Psoas muscle (tissue), 8 donors: ENCODE results near the gene KIAA2012. TPM values are rescaled to one million over a fixed set of nuclear protein-coding genes. Genes with fewer than 3 reads are reported as not detected.
A peak's percentile ranks its signal among the peaks of the same experiment; 100 is the strongest.
"Not testable (repeated sequence)": the region's sequence is repeated elsewhere in the genome, so short reads cannot be mapped to it uniquely, and the experiment has no call there.

Experiments used
- ATAC-seq, 4 donors: fragments of 200-7000 bp; cut with Tn5 transposase; one replicate each; pipeline ENCODE4 v1.9.1; 2020; ENCODE audit warnings: moderate library complexity in 3 of 4, mild to moderate bottlenecking in 2 of 4
- DNase-seq, 2 donors: peaks; one replicate each; pipeline ENCODE4 v3.0.0-alpha.2; 2020
- H3K27ac ChIP-seq: fragments of 200-600 bp; one replicate; pipeline ENCODE4 v1.8.0; 2022
- H3K27me3 ChIP-seq, 3 donors: fragments of 200-600 bp in 1 of 3; one replicate each; pipeline versions ENCODE4 v1.6.1 to v1.8.0; 2013 to 2022; ENCODE audit warnings: low read length in 2 of 3, mild to moderate bottlenecking in 2 of 3, moderate library complexity in 1 of 3; ENCODE audit not compliant: insufficient read depth in 3 of 3
- H3K36me3 ChIP-seq, 2 donors: fragments of 200-600 bp in 1 of 2; one replicate each; pipeline versions ENCODE4 v1.6.1 to v1.8.0; 2013 to 2022; ENCODE audit warnings: low read depth in 1 of 2, mild to moderate bottlenecking in 1 of 2, moderate library complexity in 1 of 2; ENCODE audit not compliant: insufficient read depth in 1 of 2
- H3K4me1 ChIP-seq: fragments of 200-600 bp; one replicate; pipeline ENCODE4 v1.8.0; 2022
- H3K4me3 ChIP-seq: fragments of 200-600 bp; one replicate; pipeline ENCODE4 v1.8.0; 2022; ENCODE audit warnings: mild to moderate bottlenecking
- H3K9me3 ChIP-seq: fragments of 200-600 bp; one replicate; pipeline ENCODE4 v1.8.0; 2022
- WGBS, 3 donors: extraction: QIAGEN DNeasy Blood & Tissue Kit; methylation state at CpG; one replicate each; pipeline versions ENCODE4 v1.1.6 to v1.1.7; 2013; 5-methylcytosine and 5-hydroxymethylcytosine counted together
- intact Hi-C, 2 donors: fragments of 100-400 bp; cut with DNase I; formaldehyde crosslinking; loops; one replicate each; pipeline versions ENCODE4 v1.11.0 to v1.14.2; 2022
- polyA plus RNA-seq, 3 donors: library from polyadenylated mRNA; stranded (reverse); fragments of 200-250 nt; gene quantifications; one replicate each; pipeline ENCODE4 v1.2.3, GENCODE V29; 2013
- total RNA-seq, 4 donors: library from RNA; stranded (reverse); fragmentation: NEBNext Ultra II Directional in 2 of 4; extraction: Animal tissue kit (Norgen Biotek cat#: 25700) in 2 of 4; gene quantifications; one replicate each; pipeline versions ENCODE4 v1.2.1 to v1.2.4, GENCODE V29; 2021 to 2023
- TF ChIP-seq, protein P1 (sequence below): fragments of 200-600 bp; IDR thresholded peaks from one replicate; pipeline ENCODE4 v1.8.0; 2022; ENCODE audit warnings: antibody characterized with exemption
- donor health status: healthy with polysubstance abuse.
- donor health status: DM: no; HTN: no; CAD: no; lungs with moderate emphysema.
- donor health status: Bipolar disorder and iron deficiency.
- donor health status: healthy.
- donor health status: DM: yes; HTN: yes; CAD: no.
- donor health status: DM: no; HTN: no; CAD: no.
- donor health status: DM: no; HTN: no; CAD: no.
- donor health status: DM: yes; HTN: yes; CAD: no.

The KIAA2012 gene
- total and polyA plus RNA-seq, 7 donors = 0.03 to 0.06 TPM; not detected in 5

GRCh38 chr2:202133200-202133908 lies 60.3 kb downstream of the KIAA2012 start:
- no peak for DNase-seq
- no peak for ATAC-seq
- Histone ChIP-seq H3K4me1 (no peaks in the 10 kb centered on the region), H3K4me3 (no peak overlapping the region), H3K9me3 (no peaks in the 10 kb centered on the region), H3K27ac (no peak overlapping the region), H3K27me3 (no peaks in the 10 kb centered on the region), H3K36me3 (no peaks in the 10 kb centered on the region)
- intact Hi-C loops = no loop called here
- TF ChIP-seq, protein P1, sequence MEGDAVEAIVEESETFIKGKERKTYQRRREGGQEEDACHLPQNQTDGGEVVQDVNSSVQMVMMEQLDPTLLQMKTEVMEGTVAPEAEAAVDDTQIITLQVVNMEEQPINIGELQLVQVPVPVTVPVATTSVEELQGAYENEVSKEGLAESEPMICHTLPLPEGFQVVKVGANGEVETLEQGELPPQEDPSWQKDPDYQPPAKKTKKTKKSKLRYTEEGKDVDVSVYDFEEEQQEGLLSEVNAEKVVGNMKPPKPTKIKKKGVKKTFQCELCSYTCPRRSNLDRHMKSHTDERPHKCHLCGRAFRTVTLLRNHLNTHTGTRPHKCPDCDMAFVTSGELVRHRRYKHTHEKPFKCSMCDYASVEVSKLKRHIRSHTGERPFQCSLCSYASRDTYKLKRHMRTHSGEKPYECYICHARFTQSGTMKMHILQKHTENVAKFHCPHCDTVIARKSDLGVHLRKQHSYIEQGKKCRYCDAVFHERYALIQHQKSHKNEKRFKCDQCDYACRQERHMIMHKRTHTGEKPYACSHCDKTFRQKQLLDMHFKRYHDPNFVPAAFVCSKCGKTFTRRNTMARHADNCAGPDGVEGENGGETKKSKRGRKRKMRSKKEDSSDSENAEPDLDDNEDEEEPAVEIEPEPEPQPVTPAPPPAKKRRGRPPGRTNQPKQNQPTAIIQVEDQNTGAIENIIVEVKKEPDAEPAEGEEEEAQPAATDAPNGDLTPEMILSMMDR = no peak
- 85 to 89% (median 85%) methylated on average over 5 of the region's 5 CpGs for WGBS, 3 donors

- no peaks in the 10 kb centered on the region for H3K36me3 ChIP-seq
- ATAC-seq (no peak), DNase-seq (no peak)
- no peak overlapping the region for H3K4me3 ChIP-seq
- no peaks in the 10 kb centered on the region for H3K27me3 ChIP-seq
- intact Hi-C loops = no loop called here
- no peaks in the 10 kb centered on the region for H3K9me3 ChIP-seq
- H3K4me1 ChIP-seq = no peaks in the 10 kb centered on the region
- no peak overlapping the region for H3K27ac ChIP-seq
- TF ChIP-seq, protein P1 = no peak
These were observed 60.8 kb downstream of the KIAA2012 start for GRCh38 chr2:202133909-202134265.

DNA sequence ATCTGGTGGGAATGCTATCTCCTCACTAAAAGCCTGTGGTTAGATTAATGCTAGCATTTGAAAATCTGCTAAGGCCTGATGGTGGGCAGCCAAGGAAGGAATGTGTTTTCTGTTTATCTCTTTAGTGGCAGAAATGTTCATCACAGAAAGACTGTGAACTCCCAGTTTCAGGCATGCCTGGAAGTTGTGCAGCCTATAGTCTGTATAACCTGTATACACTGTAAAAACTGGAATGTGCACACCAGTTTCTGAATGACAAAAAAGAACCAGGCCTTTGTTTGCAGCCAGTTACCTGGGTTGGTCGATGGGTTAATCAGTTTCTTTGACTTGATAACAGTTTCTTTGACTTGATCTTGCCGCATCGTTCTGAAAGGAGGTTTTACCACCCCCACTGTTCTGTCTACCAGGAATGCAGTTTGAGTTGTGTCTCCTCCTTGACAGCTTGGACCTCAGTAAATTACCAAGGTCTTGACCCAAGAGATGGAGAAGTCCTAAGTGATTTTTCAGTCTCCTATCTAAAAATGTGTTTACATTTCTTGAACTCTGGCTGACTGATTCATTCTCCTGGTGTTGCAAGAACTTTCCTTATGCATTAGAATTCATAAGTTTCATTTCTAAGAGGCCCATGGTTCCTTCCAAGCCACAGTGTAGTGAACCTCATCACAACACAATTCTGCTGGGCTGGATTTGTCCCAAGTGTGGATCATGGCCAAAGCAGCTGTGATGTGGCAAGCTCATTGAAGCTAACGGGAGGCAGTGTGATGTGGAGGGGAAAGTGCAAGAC lies 62.2 kb downstream of the KIAA2012 start:
- Histone ChIP-seq H3K4me1 (no peaks in the 10 kb centered on the region), H3K4me3 (no peak overlapping the region), H3K27me3 (no peaks in the 10 kb centered on the region), H3K27ac (no peak overlapping the region), H3K36me3 (no peaks in the 10 kb centered on the region), H3K9me3 (no peaks in the 10 kb centered on the region)
- 53 to 60% (median 57%) methylated on average over 4 of the region's 4 CpGs for WGBS, 3 donors
- DNase-seq (peak; percentile 79 to 85), ATAC-seq (peak; percentile 47 to 61 (median 58))
- intact Hi-C loops = no loop called here
- TF ChIP-seq, protein P1 = no peak

- H3K4me3 ChIP-seq, DNase-seq, intact Hi-C loops, H3K9me3 ChIP-seq, H3K36me3 ChIP-seq, H3K27ac ChIP-seq, H3K4me1 ChIP-seq, H3K27me3 ChIP-seq, ATAC-seq: not testable (repeated sequence)
- WGBS, 3 donors = 85 to 90% (median 87%) methylated on average over 18 of the region's 18 CpGs
These were observed 63.0 kb downstream of the KIAA2012 start for GRCh38 chr2:202136039-202136438.

DNA sequence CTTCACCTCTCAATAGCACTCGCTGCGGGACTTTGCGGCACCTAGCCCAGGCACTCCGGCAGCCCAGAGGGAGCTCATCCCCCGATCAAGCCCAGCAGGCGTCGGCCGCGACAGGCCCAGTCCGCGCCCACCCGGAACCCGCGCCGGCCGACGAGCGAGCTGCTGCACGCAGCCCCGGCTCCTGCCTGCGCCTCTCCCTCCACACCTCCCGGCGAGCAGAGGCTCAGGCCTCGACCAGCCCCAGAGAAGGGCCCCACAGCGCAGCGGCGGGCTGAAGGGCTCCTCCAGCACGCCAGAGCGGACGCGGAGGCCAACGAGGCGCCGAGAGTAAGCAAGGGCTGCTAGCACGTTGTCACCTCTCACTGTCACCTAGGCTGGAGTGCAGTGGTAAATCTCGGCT lies 63.5 kb downstream of the KIAA2012 start:
- Histone ChIP-seq H3K27me3 (no peaks in the 10 kb centered on the region), H3K9me3 (no peaks in the 10 kb centered on the region), H3K4me3 (no peak overlapping the region), H3K4me1 (no peaks in the 10 kb centered on the region), H3K36me3 (no peaks in the 10 kb centered on the region), H3K27ac (no peak overlapping the region)
- ATAC-seq (no peak), DNase-seq (no peak)
- TF ChIP-seq, protein P1 = no peak
- intact Hi-C loops = no loop called here
- 95 to 97% (median 95%) methylated on average over 36 of the region's 36 CpGs for WGBS, 3 donors
